ENCODE results near the gene NMU.

- TF ChIP-seq CTCF (IDR thresholded peaks at IDR 0.05) = no peak
- no peak for TF ChIP-seq POLR2A (IDR thresholded peaks at IDR 0.05)
Measured at GRCh38 chr4:55578341-55579010, 57.6 kb downstream of the NMU start.

All from testis (tissue), 2 donors.